GM20431 (cell line): Measurements from ENCODE around the gene OPA1.
"Not testable (repeated sequence)": the region's sequence is repeated elsewhere in the genome, so short reads cannot be mapped to it uniquely, and the experiment has no call there.

Experiments used
- in situ Hi-C: fragments of 300-500 bp; cut with MseI, MboI; formaldehyde crosslinking; loops from one replicate; pipeline ENCODE4 v1.15.0; 2020; ENCODE audit warnings: low sequenced_read_pairs; ENCODE audit not compliant: unreplicated experiment

Gene OPA1

DNA sequence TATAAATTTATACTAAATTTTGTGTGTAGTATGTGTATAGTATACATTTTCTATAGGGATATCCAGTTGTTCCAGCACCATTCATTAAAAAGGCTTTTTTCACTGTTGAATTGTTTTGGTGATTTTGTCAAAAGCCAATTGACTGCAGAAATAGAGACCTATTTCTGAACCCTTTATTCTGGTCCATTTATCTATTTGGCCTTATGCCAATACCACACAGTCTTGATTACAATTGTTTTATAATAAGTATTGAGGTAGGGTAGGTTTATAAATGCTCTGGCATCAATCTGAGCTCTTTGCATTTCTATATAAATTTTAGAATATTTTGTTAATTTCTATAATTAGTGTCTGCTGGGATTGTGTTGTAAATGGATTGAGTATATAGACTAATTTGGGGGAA is 6.5 kb upstream of the OPA1 start:
- in situ Hi-C loops: no loop called here

DNA sequence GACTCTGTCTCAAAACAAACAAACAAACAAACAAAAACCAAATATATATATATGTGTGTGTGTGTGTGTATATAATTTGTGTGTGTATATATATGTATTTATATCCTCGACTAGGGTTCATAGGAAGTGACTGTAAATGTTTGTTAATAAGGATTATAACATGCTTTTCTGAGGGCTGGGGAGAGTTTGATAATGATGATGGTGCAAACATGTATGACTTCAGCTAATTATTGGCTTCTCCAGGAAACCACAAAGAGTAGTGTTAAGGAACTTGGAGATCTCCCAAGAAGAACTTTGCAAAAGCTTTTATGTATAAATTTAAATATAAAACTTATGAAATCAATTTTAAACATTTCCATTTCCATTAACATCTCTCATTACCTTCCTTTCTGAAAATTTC is 3.9 kb upstream of the OPA1 start:
- in situ Hi-C loops: no loop called here

DNA sequence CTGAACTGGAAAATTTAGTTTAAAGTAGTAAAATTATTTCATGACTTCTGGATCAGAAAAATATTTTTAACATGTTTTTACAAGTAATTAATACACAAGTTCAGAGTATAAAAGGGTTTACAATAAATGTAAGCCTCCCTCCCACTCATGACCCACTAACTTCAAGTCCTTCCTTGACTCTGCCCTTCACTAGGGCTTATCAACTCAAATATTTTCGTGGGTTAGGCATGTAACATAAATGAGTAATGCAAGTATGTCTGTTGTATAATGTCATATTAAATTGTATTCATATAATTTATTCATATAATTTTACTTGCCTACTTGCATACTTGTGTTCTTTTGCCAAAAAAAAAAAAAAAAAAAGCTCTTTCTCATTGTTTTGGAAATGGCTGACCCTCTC is 3.4 kb upstream of the OPA1 start:
- in situ Hi-C loops: no loop called here

GRCh38 chr3:193590088-193590856 is 2.7 kb upstream of the OPA1 start:
- in situ Hi-C loops: no loop called here

GRCh38 chr3:193593668-193594030 is 641 bp downstream of the OPA1 start:
- in situ Hi-C loops: no loop called here

GRCh38 chr3:193594946-193595689 is 2.1 kb downstream of the OPA1 start:
- in situ Hi-C loops: no loop called here

DNA sequence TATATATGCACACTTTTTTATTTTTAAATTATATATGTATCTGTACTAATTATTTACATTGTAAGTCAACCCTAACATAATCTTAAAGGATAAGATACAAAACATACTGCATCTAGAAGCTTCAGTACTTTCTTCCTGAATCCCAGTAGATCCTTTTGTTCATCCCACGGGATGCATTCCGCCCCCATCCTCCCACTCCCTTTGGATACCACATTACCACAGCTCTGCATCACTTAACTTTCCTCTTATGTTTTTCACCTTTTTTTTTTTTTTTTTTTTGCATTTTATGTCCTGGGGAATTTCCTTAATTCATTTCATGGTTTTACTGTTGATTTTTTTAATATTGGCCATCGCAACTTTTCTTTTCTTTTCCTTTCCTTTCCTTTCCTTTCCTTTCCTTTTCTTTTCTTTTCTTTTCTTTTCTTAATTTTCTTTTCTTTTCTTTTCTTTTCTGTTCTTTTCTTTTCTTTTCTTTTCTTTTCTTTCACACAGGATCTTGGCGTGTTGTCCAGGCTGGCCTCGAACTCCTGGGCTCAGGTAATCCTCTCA is 3.0 kb downstream of the OPA1 start:
- in situ Hi-C loops: no loop called here

- in situ Hi-C loops: no loop called here
Observed at GRCh38 chr3:193598202-193598601, 5.2 kb downstream of the OPA1 start.

DNA sequence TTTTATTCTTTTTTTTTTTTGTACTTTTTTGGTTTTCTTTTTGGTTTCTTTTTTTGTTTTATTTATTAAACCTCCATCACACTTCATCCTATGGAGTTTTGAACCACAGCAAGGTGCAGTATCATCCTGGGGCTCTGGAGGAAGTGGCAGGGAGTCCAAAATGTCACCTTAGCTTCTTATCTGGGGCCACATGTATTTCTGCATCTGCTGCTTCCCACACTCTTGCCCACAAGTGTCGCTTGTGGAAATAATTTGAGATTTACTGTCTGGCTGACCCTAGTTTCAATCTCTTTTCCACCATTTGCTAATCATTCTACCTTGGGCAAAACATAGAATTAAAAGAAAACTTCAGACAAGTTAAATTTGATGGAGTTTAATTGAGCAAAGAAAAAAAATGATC is 6.4 kb downstream of the OPA1 start:
- in situ Hi-C loops: no loop called here

- in situ Hi-C loops: no loop called here
Observed at GRCh38 chr3:193605876-193606275, 12.9 kb downstream of the OPA1 start.

DNA sequence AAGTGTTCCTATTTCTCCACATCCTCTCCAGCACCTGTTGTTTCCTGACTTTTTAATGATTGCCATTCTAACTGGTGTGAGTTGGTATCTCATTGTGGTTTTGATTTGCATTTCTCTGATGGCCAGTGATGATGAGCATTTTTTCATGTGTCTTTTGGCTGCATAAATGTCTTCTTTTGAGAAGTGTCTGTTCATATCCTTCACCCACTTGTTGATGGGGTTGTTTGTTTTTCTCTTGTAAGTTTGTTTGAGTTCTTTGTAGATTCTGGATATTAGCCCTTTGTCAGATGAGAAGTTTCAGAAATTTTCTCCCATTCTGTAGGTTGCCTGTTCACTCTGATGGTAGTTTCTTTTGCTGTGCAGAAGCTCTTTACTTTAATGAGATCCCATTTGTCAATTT is 13.9 kb downstream of the OPA1 start:
- in situ Hi-C loops: not testable (repeated sequence)

GRCh38 chr3:193610516-193610915 is 17.5 kb downstream of the OPA1 start:
- in situ Hi-C loops: not testable (repeated sequence)

DNA sequence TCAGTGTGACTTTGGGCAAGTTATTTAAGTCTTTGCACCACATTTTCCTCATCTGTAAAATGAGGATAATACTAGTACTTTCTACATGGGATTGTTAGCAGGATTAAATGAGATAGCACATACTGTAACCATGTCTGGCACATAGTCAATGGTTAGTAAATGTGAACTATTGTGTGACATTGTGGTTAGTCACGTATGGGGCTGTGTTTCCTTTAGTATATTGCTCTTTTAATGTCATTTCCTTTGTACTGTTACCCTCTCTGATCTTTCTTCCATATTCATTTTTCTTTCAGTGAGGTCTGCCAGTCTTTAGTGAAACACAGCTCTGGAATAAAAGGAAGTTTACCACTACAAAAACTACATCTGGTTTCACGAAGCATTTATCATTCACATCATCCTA is 21.4 kb downstream of the OPA1 start:
- in situ Hi-C loops: no loop called here

DNA sequence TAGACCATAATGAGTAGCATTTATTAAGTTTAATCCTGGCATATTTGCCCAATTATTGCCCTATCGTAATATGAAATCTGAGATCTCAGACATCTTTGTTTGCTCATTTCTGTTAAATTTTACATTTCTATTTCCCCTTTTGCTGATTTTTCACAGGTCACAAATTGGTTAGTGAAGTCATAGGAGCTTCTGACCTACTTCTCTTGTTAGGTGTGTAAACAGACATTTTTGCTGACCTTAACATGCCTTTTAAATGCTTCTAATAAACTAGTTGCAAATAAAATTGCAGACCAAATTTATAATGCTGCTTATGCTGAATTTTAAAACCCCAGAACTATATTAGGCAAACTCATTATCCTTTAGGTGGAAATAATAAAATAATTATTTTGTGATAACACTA is 24.6 kb downstream of the OPA1 start:
- in situ Hi-C loops: no loop called here

GRCh38 chr3:193620057-193620456 is 27.0 kb downstream of the OPA1 start:
- in situ Hi-C loops: no loop called here

DNA sequence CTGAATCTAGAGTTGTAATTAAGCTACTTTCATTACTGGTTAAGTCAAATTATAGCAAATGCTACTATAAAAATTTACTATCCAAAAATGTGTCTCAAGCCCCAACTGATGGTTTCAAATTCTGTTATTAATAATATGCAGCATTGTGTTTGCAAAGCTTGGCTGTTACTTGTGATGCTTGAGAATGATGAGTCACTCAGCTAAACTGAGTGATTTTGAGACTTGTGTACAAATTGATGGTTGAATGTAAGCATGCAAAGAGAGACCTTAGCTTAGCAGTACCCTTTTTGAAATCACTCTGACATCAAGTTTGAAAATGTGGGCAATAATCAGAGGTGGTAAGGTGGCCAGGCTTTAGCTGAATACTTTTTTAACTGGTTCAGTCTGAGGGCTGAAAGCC is 27.6 kb downstream of the OPA1 start:
- in situ Hi-C loops: no loop called here

- in situ Hi-C loops: no loop called here
Observed at GRCh38 chr3:193621127-193621526, 28.1 kb downstream of the OPA1 start.

GRCh38 chr3:193630005-193630404 is 37.0 kb downstream of the OPA1 start:
- in situ Hi-C loops: no loop called here

GRCh38 chr3:193637831-193638230 is 44.8 kb downstream of the OPA1 start:
- in situ Hi-C loops: no loop called here

GRCh38 chr3:193638833-193639232 is 45.8 kb downstream of the OPA1 start:
- in situ Hi-C loops: no loop called here

- in situ Hi-C loops: no loop called here
Observed at GRCh38 chr3:193640165-193640715, 47.2 kb downstream of the OPA1 start.
